GM19035 (cell line): ENCODE data around the gene TCF23.
A peak's percentile ranks its signal among the peaks of the same experiment; 100 is the strongest.
"Not testable (repeated sequence)": the region's sequence is repeated elsewhere in the genome, so short reads cannot be mapped to it uniquely, and the experiment has no call there.

Source experiments
- ATAC-seq: cut with Tn5 transposase; IDR thresholded peaks from one replicate; pipeline ENCODE4 v1.9.1; 2021; ENCODE audit not compliant: unreplicated experiment

TCF23 gene

DNA sequence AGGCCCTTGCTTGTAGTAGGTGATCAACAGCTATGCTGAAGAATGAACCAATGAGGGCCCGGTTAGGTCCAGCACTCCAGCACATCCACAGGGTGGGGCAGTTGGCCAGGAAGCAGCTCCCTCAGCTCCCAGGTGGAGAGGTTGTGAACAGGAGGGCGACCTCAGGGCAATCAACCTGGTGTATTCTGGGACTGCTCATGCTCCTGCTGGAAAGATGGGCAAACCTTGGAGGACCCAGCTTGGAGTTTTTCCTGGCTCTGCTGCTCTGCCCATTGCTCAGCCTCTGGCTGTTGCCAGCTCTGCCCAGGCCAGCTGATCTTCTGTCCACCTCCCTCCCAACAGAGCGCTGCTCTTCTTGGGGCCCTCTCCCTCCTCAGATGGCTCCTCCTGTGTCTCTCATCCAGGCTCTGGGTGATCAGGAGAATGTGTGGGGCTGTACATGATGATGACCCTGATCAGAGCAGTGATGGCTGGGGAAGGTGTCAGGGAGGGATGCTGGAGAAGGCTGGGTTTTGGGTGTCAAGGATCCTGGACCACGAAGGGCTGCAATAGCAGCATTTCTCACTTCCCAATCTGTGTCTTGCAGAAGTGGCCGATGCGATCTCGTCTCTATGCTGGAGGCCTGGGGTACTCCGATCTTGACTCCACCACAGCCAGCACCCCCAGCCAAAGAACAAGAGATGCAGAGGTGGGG lies 3.4 kb downstream of the TCF23 start:
- ATAC-seq = no peak

DNA sequence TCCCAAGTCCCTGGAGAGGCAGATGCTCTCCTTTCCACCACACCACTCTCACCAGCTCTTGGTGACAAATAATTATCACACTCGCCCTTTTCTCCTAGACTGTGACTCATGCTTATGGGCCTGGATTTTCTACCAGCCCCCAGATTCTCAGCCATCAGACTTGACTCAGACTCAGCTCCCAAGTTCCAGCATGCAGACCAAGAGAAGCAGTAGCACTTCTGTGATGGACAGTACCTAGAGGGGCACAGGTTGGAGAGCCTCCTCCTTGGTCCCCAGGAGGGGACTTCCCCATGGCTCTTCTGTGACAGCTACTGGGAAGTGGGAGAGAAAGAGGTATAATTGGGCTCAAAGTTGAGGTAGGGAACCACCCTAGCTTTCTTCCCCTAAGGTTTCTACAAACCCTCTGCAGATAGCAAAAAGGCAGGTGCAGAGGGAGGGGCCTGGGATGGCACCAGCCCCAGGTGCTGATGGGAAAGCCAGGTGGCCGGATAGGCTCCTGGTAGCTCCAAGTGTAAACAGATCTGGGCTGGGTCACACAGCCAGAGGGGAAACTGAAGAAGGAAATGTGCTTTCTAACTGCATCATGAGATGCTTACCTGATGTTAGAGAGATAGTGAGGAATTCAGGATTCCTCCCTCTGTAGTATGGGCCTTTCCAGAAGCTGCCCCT lies 4.1 kb downstream of the TCF23 start:
- no peak for ATAC-seq

DNA sequence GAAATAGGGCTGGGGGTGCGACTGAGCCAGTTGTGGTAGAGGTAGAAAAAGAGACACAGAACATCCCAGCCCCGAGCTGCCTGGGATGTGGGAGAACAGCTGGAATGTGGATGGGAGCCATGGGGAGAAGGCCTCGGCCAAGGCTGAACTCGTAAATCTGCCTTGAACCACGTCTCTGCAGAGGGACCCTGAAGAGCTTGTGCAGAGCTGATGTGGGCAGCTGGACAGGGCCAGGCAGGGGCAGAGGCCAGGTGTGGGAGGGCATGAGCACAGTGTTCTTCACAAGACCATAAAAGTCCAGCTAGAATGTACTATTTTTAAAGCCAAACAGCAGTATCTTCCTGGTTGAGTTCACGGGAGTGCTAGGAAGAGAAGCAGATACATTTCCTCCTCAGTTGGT lies 5.7 kb downstream of the TCF23 start:
- no peak for ATAC-seq

DNA sequence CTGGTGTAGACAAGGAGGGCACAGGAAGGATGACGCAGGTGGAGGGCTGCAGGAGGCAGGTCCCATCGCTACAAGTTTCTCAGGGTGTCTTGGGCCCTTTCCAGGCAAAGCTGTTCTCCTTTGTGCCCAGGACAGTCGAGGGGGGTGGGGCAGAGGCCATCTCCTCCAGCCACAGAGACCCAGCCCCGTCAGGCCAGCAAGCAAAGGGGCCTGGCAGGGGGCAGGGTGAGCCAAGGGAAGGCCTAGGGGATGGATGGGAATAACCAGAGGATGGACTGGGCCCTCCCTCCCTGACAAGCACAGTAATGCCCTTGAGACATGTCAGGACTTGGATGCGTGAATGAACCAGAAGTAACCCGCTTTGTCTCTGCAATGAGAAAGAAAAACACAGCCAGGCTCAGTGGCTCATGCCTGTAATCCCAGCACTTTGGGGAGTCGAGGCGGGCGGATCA lies 6.3 kb downstream of the TCF23 start:
- no peak for ATAC-seq

DNA sequence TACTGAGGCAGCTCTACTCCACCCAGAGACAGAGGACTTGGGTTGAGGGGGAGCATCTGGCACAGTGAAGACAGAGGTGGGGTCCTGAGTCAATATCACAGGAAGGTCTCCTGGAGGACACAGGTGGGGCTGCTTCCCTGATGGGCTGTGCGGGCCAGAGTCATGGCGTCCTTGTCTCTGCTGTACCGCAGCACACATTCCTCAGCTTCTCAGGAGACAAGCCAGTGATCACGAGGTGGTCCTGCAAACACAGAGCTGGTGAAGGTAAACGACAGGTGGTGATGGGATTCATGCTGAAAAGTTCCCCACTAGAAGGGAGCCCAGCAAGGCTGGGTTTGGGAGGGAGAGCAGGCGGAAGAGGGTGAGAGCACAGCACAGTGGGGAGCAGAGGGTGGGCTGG lies 9.7 kb downstream of the TCF23 start:
- no peak for ATAC-seq

DNA sequence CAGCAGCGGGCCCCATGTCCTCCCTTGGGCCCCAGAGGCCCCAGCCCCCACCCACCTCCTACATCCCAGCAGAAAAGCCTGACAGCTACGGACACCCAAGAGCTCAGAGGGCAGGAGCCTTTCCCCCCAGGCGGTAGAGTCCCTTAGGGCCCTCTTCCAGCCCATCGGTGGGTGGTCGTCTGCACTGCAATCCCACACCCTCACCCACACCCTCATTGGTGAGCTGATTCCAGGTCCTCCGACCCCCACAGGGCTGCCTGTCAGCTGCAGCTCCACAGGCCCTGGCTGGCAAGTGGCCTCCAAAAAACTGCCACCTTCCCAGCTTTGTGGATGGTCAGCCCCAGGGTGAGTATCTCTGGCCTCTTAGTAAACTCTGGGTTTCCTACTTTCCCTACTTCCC lies 10.5 kb downstream of the TCF23 start:
- ATAC-seq = no peak

DNA sequence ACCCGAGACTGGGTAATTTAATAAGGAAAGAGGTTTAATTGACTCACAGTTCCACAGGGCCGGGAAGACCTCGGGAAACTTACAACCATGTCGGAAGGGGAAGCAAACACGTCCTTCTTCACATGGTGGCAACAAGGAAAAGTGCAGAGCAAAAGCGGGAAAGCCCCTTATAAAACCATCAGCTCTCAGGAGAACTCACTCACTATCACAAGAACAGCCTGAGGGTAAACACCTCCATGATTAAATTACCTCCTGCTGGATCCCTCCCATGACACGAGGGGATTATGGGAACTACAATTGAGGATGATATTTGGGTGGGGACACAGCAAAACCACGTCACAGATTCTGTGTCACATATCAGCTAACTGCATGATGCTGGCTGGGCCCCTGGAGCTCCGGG lies 11.4 kb downstream of the TCF23 start:
- ATAC-seq = no peak

DNA sequence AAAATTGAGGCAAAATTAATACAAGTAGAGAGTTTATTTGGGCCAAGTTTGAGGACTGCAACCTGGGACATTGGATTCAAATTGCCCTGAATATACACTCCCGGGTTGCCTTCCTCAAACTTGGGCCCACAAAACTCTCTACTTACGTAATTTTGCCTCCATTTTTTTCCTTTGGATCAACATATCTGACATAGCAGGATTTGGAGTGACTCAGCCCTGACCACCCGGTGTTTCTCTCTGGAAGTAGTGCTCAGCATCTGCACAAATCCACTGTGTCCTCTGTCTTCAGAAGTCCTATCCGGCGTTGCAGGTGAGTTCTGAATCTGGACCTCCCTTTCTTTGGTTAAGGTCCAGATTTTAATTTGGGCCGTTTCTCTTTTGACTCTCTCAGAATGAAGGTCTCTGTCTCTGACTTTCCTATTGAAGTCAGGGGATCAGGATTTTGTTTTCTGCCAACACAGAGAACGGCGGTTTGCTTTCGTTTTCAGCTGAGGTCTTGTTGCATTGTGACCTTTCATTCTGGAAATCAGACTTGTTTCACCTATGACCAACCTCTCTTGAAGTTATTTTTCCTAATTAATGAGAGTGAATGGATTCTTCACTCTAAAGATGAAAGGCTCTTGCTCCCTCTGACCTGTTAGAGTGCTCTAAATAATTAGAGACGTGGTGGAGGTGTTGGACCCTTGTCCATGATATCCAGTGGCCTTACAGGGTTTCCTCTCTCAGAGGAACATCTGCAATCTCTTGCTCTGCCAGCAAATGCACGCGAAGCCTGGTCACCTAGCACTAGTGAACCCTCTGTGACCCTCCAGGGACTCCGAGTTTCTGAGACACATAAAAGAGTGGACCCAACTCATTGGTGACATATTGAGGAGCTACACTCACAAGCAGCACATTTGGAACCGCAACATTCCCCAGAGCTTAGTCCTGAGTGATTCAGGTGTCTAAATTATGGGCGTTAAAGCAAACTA lies 13.6 kb downstream of the TCF23 start:
- ATAC-seq = no peak

DNA sequence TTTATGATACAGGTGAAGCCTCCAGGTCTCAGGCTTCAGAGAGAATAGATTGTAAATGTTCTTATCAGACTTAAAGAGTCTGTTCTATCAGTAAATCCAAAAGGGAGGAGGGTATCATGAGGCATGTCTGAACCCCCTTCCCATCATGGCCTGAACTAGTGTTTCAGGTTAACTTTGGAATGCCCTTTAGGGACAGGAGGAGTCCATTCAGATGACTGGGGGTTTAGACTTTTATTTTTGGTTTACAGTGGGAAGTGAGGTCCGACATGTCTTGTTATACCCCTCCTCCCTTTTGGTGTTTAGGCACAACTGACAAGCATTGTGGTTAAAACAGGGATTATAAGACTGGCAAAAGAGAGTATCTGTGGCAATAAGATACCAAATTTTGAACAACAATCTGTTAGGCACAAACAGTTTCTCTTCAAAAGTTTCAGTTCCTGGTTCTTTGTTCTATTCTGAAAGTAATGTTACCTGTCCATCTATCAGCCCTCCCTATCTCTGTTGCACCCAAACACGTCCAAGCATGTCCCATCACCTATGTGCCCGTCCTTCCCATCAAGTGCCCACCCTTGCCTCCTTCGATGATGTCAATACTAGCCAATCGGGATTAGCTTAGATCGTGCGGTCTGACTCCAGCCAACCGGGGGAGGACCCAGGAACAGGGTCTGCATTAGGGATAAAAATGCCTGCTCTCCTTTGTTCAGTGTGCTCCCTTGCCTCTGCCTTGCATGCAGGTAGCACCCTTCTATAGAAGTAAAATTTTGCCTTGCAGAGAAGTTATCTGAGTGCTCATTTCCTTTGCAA lies 16.4 kb downstream of the TCF23 start:
- peak; percentile 70 for ATAC-seq

DNA sequence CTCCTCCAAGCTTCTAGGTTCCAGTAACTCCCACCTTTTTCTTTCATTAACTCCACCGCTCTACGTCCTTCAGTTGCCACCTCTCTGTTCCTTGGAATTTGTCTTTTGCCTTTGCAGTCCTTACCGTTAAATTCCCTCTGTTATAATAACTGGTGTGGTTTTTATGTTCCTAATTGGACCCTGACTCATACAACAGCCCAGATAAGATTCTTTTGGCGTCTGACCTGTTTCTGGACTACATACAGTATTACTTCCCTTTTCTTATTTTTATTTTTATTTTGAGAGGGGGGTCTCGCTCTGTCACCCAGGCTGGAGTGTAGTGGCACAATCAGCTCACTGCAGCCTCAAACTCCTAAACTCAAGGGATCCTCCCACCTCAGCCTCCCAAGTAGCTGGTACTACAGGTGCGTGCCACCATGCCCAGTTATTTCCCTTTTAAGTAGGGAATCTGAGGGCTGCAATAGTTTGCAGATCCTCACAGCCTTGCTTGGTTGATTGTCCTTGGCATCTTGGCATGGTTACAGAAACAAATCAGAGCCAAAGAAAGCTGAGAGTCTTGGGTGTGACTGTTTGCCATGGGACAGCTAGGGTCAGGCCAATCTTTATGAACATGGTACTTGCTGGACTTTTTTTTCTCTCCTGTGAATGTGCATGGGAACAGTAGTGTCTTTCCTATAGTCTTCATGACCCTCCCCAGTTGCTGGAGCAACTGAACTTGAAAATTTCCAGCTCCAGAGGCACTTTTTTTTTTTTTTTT lies 22.0 kb downstream of the TCF23 start:
- ATAC-seq = no peak

DNA sequence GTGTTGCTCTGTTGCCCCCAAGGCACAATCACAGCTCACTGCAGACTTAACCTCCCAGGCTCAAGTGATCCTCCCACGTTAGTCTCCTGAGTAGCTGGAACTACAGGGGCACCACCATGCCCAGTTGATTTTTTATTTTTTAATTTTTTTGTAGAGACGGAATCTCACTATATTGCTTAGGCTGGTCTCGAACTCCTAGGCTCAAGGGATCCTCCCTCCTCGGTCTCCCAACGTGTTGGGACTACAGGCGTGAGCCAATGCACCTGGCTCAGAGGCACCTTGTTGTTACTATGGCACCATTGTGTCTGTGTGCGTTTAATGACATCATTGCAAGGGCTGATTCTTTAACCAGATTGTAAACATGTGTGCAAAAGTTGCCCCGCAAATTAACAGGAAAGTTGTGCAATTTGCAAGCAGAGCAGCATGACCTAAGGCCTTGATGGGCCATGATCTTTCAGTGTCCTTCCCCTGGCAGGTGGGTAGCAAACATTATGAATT lies 22.6 kb downstream of the TCF23 start:
- no peak for ATAC-seq

DNA sequence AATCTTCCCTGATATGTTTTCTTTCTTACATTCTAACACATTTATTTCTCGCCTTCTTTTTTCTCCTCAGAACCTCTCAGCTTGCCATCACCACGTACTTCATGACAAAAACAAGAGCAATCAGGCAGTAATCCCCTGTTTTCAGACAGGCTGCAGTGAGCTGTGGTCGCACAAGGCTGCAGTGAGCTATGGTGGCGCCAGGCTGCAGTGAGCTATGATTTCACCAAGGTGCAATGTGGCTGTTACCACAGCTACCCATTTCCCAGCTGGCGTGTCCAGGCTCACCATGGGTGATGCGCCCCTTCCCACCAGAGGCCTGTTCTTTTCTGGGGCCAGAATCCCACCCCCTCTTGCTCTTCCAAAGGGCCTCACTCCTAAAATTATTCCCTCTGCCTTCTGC lies 25.8 kb downstream of the TCF23 start:
- no peak for ATAC-seq

DNA sequence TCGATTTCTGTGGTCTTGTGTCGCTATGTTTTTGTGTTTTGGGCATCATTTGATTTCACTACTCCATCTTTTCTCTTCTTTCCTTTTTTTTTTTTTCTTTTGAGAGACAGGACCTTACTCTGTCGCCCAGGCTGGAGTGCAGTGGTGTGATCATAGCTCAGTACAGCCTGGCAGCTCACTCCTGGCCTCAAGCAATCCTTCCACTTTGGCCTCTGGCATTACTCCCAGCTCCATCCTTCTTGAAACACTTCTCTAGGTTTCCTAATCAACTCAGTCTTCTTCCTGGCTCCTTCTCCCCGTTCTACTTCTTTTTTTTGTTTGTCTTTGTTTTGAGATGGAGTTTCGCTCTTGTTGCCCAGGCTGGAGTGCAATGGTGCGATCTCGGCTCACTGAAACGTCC lies 26.5 kb downstream of the TCF23 start:
- ATAC-seq = no peak

DNA sequence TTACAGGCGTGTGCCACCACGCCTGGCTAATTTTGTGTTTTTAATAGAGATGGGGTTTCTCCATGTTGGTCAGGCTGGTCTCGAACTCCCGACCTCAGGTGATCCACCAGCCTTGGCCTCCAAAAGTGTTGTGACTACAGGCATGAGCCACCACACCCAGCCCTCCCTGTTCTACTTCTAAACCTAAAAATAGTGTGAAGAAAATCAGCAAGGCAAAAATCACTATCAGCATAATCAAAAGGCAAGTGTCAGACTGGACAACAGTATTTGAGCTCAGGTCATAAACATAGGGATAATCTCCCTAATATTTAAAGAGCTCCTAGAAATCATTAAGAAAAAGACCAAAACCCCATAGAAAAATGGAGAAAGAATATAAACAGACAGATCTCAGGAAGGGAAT lies 27.0 kb downstream of the TCF23 start:
- ATAC-seq = not testable (repeated sequence)

DNA sequence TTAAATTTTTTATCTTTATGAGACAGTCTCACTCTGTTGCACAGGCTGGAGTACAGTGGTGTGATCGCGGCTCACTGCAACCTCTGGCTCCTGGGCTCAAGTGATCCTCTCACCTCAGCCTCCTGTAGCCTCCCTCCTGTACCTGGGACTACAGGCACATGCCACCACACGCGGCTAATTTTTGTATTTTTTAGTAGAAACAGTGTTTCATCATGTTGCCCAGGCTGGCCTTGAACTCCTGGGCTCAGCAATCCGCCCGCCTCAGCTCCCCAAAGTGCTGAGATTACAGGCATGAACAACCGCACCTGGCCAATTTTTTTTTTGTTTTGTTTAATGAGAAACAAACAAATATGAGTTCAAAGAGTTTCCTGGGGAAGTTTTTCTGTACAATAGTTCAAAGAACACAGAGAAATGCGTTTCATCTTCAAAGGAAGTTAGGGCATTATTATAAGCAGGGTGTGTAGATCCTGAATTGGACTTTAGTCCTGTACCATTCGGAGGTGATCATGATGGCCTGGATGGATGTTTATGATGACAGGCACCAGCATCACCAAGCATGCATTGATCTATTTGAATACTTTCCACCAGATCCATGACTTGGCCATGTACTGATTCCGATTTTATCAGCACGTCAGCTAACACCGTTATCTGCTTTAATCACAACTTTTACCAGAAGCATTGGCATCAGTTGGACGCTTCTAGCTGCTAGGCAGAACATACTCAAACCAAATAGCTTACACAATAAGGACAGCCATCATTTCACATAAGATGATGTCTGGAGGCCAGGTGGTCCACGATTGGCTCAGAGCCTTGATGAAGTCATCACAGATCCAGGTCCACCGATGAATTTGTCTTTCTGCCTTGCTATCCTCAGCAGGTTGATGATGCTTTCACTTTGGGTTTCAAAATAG lies 28.9 kb downstream of the TCF23 start:
- ATAC-seq = no peak

DNA sequence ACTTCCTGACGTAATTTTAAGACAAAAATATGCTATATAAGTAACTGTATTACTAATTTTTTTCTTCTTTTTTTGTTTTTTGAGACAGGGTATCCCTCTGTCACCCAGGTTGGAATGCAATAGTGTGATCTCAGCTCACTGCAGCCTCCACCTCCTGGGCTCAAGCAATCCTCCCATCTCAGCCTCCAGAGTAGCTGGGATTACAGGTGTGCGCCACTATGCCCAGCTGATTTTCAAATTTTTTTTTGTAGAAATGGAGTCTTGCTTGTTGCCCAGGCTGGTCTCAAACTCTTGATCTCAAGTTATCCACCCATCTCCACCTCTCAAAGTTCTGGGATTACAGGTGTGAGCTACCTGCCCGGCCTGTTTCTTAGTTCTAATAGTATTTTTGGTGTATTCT lies 29.7 kb downstream of the TCF23 start:
- no peak for ATAC-seq

DNA sequence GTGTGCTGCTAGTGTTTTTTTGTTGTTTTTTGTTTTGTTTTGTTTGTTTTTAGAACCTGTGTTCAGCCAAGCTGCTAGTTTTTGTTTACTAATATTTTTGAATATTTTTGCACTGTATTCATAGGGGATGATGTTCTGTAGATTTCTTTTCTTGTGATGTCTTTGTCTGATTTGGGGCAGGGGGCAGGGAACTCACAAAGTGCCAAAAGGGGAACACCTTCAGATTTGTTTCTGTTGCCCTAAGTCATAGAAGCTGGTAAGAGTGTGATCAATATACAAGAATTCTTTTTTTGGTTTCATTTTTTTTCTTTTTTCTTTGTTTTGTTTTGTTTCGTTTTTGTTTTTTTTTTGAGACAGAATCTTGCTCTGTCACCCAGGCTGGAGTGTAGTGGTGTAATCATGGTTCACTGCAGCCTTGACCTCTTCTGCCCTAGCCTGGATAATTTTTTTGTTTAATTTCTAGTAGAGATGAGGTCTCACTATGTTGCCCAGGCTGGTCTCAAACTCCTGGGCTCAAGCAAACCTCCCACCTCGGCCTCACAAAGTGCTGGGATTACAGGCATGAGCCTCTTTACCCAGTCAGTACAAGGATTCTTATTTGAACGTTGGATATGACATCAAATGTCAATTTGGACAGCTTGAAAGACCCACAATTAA lies 30.7 kb downstream of the TCF23 start:
- ATAC-seq = no peak

DNA sequence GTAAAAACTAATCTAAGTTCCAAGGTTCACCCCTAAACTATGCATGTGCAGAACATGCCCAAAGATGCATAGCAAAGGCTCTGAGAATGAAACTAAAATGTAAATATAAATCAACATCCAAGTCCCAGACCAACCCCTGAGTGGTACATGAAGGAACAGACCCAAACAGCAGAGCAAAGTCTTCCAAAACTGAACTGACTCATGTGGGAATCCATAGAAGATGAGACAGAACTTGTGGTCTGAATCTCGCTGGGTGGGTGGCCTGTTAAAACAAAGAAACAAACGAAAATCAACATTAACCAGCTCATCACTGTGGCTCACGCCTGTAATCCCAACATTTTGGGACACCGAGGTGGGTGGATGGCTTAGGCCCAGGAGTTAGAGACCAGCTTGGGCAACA lies 33.5 kb downstream of the TCF23 start:
- no peak for ATAC-seq
